Glutamatergic neuron (in vitro differentiated cells): ENCODE measurements around the gene SYT15. TPM values are rescaled to one million over a fixed set of nuclear protein-coding genes. Genes with fewer than 3 reads are reported as not detected.
"Not testable (repeated sequence)": the region's sequence is repeated elsewhere in the genome, so short reads cannot be mapped to it uniquely, and the experiment has no call there.

Source experiments
- DNase-seq: peaks from one replicate; pipeline ENCODE4 v3.0.0; 2022
- H3K27ac Mint-ChIP-seq: one replicate; pipeline ENCODE4 v1.8.0; 2020; ENCODE audit warnings: mild to moderate bottlenecking, mixed read lengths, inconsistent platforms; ENCODE audit not compliant: unreplicated experiment
- H3K27me3 Mint-ChIP-seq: one replicate; pipeline ENCODE4 v1.8.0; 2020; ENCODE audit warnings: mild to moderate bottlenecking, moderate library complexity, mixed read lengths, inconsistent platforms; ENCODE audit not compliant: unreplicated experiment
- H3K36me3 Mint-ChIP-seq: one replicate; pipeline ENCODE4 v1.8.0; 2020; ENCODE audit warnings: mild to moderate bottlenecking, mixed read lengths, inconsistent platforms; ENCODE audit not compliant: unreplicated experiment
- H3K4me1 Mint-ChIP-seq: one replicate; pipeline ENCODE4 v1.8.0; 2020; ENCODE audit warnings: mild to moderate bottlenecking, low read depth, mixed read lengths, inconsistent platforms; ENCODE audit not compliant: unreplicated experiment
- H3K4me3 Mint-ChIP-seq: one replicate; pipeline ENCODE4 v1.8.0; 2020; ENCODE audit warnings: mild to moderate bottlenecking, mixed read lengths, inconsistent platforms; ENCODE audit not compliant: unreplicated experiment
- H3K9me3 Mint-ChIP-seq: one replicate; pipeline ENCODE4 v1.8.0; 2020; ENCODE audit warnings: mild to moderate bottlenecking, moderate library complexity, mixed read lengths, inconsistent platforms; ENCODE audit not compliant: unreplicated experiment
- CTCF ChIP-seq: fragments of 200-600 bp; sonication (generic); IDR thresholded peaks from one replicate; pipeline ENCODE4 v1.5.0; 2021; ENCODE audit not compliant: partially characterized antibody, unreplicated experiment
- total RNA-seq: library from RNA; stranded (reverse); fragmentation: NEBNext Ultra II Directional; extraction: Animal tissue kit (Norgen Biotek cat#: 25700); gene quantifications from one replicate; pipeline ENCODE4 v1.2.1, GENCODE V29; 2021; ENCODE audit not compliant: unreplicated experiment

Gene SYT15
- total RNA-seq, 1 donor from 2014 or later, result 2.5 TPM

GRCh38 chr10:46560952-46561351, 18.0 kb upstream of the SYT15 start:
- Mint-ChIP-seq H3K27me3 (peaks cover 11% of the 10 kb centered on the region), H3K4me1 (no peaks in the 10 kb centered on the region), H3K9me3 (no peaks in the 10 kb centered on the region), H3K36me3 (no peaks in the 10 kb centered on the region), H3K4me3 (no peak overlapping the region), H3K27ac (no peak overlapping the region)
- no peak for TF ChIP-seq CTCF
- no peak for DNase-seq

- not testable (repeated sequence) for H3K4me1 Mint-ChIP-seq, H3K36me3 Mint-ChIP-seq, H3K27me3 Mint-ChIP-seq, H3K9me3 Mint-ChIP-seq, H3K27ac Mint-ChIP-seq, H3K4me3 Mint-ChIP-seq
- DNase-seq, result peak; percentile 69
- TF ChIP-seq CTCF, result peak; percentile 40
These were observed 13.2 kb upstream of the SYT15 start for GRCh38 chr10:46565591-46566332.

GRCh38 chr10:46567151-46567550, 11.8 kb upstream of the SYT15 start:
- not testable (repeated sequence) for H3K4me1 Mint-ChIP-seq, H3K27ac Mint-ChIP-seq, H3K27me3 Mint-ChIP-seq, H3K4me3 Mint-ChIP-seq, H3K9me3 Mint-ChIP-seq, DNase-seq, H3K36me3 Mint-ChIP-seq

- not testable (repeated sequence) for H3K4me1 Mint-ChIP-seq, H3K4me3 Mint-ChIP-seq, H3K36me3 Mint-ChIP-seq, H3K27me3 Mint-ChIP-seq, DNase-seq, H3K9me3 Mint-ChIP-seq, H3K27ac Mint-ChIP-seq
These were observed 8.3 kb upstream of the SYT15 start for GRCh38 chr10:46570655-46571054.

- not testable (repeated sequence) for H3K4me1 Mint-ChIP-seq, DNase-seq, H3K36me3 Mint-ChIP-seq, H3K27me3 Mint-ChIP-seq, H3K27ac Mint-ChIP-seq, H3K9me3 Mint-ChIP-seq, H3K4me3 Mint-ChIP-seq
These were observed 6.2 kb upstream of the SYT15 start for GRCh38 chr10:46572765-46573164.

- H3K4me3 Mint-ChIP-seq, H3K9me3 Mint-ChIP-seq, DNase-seq, H3K4me1 Mint-ChIP-seq, H3K27ac Mint-ChIP-seq, H3K36me3 Mint-ChIP-seq, H3K27me3 Mint-ChIP-seq: not testable (repeated sequence)
These were observed 5.6 kb upstream of the SYT15 start for GRCh38 chr10:46573314-46573713.

GRCh38 chr10:46573884-46574283, 5.0 kb upstream of the SYT15 start:
- H3K27me3 Mint-ChIP-seq, H3K9me3 Mint-ChIP-seq, H3K36me3 Mint-ChIP-seq, H3K27ac Mint-ChIP-seq, H3K4me3 Mint-ChIP-seq, DNase-seq, H3K4me1 Mint-ChIP-seq: not testable (repeated sequence)

- not testable (repeated sequence) for H3K4me1 Mint-ChIP-seq, H3K27me3 Mint-ChIP-seq, H3K4me3 Mint-ChIP-seq, H3K36me3 Mint-ChIP-seq, H3K27ac Mint-ChIP-seq, H3K9me3 Mint-ChIP-seq
- peak; percentile 19 for DNase-seq
These were observed 1.1 kb upstream of the SYT15 start for GRCh38 chr10:46577624-46578473.

- not testable (repeated sequence) for DNase-seq, H3K36me3 Mint-ChIP-seq, H3K4me1 Mint-ChIP-seq, H3K27me3 Mint-ChIP-seq, H3K4me3 Mint-ChIP-seq, H3K9me3 Mint-ChIP-seq, H3K27ac Mint-ChIP-seq
These were observed 450 bp downstream of the SYT15 start for GRCh38 chr10:46579378-46579777.

GRCh38 chr10:46581997-46582396, 3.1 kb downstream of the SYT15 start:
- H3K4me3 Mint-ChIP-seq, H3K27ac Mint-ChIP-seq, H3K4me1 Mint-ChIP-seq, DNase-seq, H3K27me3 Mint-ChIP-seq, H3K9me3 Mint-ChIP-seq, H3K36me3 Mint-ChIP-seq: not testable (repeated sequence)
